Stimulated activated CD4-positive, alpha-beta T cell treated with anti-CD3 and anti-CD28 coated beads, TNF-alpha, amount 100 ng/mL, for 1 hour (primary cell): ENCODE data around the gene USH2A.

ENCODE experiments used
- DNase-seq, 3 donors: peaks; one replicate each; pipeline ENCODE4 v3.0.0-alpha.2; 2020; ENCODE audit warnings: low read depth in 3 of 3, low spot score in 1 of 3

Gene USH2A

GRCh38 chr1:215986401-215986800 is 436.8 kb downstream of the USH2A start:
- no peak for DNase-seq

- no peak for DNase-seq
Measured at GRCh38 chr1:215983680-215984079, 439.6 kb downstream of the USH2A start.

- no peak for DNase-seq
Measured at GRCh38 chr1:215971793-215972441, 451.3 kb downstream of the USH2A start.

DNA sequence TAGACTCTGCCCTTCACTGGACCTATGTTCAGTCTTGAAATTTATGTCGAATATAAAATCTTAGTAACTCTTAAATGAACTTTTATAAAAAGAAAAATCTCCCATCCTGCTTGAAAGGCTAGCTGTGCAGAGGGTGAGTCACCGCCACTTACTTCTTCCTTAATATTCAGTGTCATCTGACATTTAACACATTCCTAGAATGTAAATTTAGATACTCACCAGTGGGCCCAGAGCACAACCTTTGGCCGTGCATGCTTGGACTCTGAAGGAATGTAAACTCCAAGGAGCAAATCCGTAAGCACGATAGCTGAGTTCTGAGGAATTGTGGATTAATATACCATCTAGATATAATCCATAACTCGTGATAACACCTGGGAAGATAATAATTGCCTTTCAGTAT is 452.8 kb downstream of the USH2A start:
- DNase-seq, result no peak

DNA sequence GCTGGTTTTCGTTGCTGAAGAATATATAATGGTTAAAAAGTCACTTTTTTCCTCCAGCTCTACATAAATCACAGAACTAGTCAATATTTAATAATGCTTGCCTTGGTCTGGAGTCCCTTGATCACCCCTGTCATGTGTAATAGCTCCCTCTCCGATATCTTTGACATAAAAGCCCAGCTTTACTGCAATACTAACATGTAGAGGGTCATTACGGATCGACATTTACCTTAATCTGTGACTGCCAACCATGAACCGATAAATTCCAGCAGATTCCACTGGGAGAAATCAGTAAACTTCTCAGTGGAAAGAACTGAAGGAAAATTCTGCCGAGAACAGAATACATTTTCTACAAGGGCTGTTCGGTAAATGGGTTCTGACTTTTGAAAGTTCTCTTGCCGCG is 459.6 kb downstream of the USH2A start:
- no peak for DNase-seq

DNA sequence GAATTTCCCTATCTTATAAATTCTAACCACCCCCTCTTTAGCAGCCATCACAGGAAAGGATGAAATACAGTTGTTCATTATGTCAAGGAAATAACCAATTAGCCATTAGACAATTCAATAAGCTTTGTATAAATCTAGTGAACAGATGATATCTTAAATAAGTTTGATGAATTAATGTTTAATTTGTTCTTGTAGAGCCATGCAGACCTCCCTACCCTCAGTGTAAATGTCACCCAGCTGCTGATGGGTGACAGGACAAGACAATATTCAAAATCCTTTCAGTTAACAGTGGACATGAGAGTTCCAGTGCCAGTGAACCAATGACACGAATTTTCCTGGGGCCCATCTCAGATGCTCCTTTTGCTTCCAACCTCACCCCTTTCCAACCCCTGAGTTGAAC is 460.2 kb downstream of the USH2A start:
- DNase-seq, result no peak

DNA sequence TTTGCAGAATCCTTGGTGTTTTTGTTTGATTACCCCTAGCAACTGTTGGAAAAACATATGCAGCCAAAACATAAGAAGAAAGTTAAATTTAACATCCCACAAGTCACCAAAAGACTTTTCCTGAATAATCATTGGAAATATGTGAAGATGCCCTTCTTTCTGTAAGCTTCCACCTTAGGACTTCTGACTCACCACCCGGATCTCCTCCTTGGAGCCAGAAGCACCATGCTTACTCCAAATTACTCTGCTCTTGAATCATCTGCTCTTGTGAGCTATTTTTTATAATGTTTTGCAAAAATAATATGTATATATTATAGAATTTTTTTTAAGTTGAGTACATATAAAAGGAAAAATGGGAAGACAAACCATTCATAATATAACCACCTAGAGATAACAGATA is 464.4 kb downstream of the USH2A start:
- no peak for DNase-seq

DNA sequence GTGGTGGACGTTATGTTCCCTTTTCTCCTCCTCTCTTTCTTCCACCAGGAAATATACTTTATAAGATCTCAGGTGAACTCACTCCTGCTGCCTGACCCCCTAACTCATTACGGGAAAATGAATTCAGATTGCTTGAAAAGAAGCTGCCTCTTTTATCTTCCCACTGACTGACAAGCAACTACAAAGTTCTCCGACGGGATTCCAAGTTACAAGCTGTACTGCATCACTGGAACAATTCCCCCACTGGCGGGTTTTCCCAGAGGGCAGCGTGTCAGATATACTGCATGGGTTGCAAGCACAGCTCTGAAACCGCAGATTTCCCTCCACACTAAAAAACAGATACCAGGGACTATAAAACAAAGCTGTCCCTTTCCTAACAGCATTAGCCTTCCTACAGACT is 465.6 kb downstream of the USH2A start:
- DNase-seq, result no peak

GRCh38 chr1:215932558-215932957 is 490.7 kb downstream of the USH2A start:
- DNase-seq, result no peak

DNA sequence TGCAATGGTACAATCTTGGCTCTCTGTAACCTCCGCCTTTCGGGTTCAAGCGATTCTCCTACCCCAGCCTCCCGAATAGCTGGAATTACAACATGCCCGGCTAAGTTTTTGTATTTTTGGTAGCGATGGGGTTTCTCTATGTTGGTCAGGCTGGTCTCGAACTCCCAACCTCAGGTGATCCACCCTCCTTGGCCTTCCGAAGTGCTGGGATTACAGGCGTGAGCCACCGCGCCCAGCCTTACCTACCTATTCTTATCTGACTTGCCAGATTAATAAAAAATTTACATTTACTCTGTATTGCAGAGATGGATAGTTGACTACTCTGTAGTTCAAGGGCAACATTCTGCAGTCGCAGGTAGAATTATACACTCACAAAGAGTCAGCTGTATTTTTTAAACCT is 496.6 kb downstream of the USH2A start:
- no peak for DNase-seq

DNA sequence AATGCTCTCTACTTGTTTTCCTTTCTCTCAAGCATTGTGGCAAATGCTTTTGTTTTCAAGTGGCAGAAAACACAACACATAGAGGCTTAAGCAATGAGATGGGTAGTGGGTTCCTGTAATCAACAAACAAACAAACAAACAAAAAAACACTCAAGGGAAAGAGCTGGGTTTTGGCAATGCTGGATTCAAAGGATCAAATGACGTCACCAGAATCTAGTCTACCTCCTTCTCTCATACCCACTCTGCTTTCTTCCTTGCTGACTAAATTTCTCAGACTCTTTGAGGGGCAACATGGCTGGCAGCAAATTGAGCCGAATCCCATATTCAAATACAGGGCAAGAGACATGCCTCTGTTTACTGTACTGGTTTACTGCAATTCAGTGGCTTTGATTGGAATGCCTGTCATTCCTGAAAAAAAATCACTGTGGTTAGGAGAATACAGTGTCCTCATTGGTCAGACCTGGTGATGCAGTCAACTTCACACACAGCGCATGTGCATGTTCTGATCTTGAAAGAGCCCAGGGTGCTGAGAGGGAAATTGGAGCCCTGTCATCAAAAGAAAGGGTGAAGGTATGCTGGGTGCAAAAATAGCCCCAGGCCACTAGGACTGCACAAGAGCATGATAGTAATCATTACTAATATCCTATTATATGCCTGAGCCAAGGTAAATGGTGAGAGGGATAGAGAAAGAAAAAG is 500.0 kb downstream of the USH2A start:
- no peak for DNase-seq

DNA sequence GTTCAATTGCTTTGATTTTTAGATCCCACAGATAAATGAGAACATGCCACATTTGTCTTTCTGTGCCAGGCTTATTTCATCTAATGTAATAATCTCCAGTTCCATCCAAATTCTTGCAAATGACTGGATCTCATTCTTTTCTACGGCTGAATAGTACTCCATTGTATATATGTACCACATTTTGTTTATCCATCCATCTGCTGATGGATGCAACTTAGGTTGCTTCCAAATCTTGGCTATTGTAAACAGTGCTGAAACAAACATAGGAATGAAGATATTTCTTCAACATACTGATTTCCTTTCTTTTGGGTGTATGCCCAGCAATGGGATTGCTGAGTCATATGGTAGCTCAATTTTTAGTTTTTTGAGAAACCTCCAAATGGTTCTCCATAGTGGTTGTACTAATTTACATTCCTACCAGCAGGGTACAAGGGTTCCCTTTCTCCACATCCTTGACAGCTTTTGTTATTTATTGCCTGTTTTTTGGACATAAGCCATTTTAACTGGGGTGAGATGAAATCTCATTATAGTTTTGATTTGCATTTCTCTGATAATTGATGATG is 511.8 kb downstream of the USH2A start:
- DNase-seq, result no peak

DNA sequence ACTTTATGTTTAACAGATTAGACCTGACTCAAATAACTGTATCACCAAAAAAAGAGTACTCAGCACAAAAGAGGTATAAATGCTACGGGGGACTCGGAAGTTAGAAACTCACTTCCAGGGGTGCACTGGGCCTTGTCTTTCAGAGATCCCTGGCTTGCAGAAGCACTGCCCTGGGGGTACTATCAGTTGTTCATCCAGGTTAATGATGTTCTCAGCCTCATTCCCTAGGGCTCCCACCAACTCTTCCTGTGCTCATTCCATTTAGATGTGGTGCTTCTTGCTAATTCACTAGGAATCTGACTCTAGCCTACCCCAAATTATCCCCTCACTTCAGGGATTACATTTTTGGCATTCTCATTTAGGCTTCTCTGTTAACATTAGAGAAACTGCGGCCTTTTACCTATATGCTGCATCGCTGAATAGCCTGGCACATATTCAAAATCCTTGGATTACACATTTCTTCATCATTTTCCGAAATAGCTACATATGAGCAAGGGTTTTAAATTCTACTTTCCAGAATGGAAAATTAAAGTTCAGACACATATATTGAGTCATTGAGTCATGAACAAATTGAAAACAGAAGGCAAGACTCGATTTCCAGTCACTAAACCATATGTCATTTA is 517.6 kb downstream of the USH2A start:
- DNase-seq, result no peak

GRCh38 chr1:215900684-215901083 is 522.6 kb downstream of the USH2A start:
- no peak for DNase-seq

DNA sequence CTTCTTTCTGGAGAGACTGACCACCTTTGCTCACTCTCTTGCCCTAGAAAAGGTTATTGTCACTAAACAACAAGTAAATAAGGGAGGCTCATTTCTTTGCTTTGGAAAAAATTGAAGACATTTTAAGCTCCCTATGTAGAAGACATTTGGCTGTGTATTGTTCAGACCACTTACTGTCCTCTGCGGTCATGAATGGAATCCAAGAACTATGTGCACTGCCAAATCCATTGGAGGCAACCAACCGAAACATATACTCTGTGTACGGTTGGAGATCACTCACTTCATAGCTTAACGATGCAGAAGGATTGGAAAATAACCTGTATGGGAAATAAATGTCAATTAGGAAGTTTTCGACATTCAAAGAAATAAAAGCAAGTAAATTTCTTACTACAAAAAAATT is 523.3 kb downstream of the USH2A start:
- no peak for DNase-seq

GRCh38 chr1:215895893-215896292 is 527.4 kb downstream of the USH2A start:
- no peak for DNase-seq

DNA sequence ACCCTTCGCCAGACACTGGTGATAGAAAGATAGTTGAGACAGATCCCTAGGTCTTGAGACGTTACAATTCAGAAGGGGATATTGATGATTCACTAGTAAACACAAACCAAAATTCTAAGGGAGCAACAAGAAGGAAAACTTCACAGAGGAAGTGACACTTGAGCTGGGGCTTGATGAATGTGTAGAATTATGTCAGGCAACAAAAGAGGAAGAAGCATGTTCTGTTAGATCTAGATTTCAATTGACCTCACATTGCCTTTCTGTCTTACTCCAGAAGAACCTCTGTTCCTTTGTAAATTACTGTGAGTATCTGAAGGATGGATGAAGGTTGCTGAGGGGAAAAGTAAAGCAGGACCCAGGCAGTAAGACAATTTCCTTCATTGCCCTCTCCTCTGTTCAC is 528.0 kb downstream of the USH2A start:
- no peak for DNase-seq

GRCh38 chr1:215894617-215895016 is 528.6 kb downstream of the USH2A start:
- no peak for DNase-seq

DNA sequence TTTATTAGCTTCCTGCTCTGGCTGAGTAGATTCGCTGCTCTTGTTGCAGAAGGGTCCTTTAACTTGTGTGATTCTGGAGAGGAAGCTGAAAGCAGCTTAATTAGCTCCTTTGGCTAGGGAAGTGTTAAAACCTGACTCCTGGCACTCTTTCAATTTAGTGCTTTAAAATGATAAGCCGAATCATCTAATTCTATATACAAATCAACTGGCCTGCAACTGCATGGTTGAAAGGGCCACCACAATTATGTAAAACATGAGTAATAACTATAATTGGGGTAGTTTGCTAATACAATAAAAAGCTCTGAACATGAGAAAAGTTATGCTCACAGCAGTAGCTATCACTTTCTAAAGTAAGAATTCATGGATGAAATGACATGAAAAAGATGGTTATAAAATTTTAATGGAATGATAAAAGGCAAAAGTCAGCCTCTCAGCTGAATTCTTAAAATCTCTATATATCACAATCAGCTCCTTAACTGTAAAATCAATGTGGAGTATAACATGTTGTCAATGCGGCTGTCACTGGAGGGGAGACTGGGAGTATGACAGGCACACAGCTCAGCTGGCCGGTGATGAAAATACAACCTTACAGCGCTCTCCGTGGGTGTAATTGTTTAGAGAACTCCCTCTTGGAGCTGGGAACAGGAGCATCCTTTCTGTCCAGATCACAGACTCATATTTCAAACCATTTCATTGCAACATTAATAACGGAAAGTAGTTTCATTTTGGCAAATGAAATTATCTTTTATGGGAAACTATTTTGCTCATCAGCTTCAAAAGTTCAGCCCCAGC is 531.8 kb downstream of the USH2A start:
- DNase-seq, result no peak

DNA sequence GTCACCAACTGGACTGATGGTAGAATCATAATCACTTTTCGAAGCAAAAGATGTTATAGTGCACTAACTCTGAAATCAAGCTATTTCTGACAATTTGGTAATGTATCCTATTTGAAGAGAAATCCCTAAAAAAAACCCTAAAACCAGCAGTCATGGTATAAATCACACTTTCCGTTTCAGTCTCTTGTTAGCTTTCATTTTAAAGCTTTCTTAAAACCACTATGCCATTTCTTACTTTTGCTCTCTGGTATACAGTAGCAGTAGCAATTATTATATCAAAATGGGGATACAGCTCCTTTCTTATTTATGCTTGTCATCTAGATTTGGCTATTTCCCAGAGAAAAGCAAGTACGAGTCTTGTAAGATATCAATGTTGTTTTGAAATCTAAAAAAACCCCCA is 532.8 kb downstream of the USH2A start:
- DNase-seq, result no peak

DNA sequence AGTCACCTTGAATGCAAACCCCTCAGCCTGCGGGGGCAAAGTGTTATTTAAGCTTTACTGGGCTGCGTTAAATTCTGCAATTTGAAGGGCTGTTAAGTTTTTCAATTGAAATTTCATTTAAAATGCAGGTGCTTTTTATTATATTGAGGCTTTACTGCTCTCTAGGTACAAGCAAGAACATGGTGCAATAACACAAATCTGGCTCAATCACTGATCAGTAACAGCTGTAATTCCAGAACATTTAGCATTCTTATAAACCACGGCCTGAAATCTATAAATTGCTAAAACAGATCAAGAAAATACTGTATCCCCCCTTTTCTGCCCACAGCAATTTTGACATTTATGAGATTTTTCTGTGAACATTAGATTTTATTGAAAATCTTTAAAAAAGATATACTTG is 533.4 kb downstream of the USH2A start:
- DNase-seq, result no peak

GRCh38 chr1:215888159-215888558 is 535.1 kb downstream of the USH2A start:
- DNase-seq, result no peak
